ENCODE measurements around the gene OR6S1. TPM values are rescaled to one million over a fixed set of nuclear protein-coding genes. Genes with fewer than 3 reads are reported as not detected.

OR6S1 gene
- total RNA-seq, 1 donor = not detected

DNA sequence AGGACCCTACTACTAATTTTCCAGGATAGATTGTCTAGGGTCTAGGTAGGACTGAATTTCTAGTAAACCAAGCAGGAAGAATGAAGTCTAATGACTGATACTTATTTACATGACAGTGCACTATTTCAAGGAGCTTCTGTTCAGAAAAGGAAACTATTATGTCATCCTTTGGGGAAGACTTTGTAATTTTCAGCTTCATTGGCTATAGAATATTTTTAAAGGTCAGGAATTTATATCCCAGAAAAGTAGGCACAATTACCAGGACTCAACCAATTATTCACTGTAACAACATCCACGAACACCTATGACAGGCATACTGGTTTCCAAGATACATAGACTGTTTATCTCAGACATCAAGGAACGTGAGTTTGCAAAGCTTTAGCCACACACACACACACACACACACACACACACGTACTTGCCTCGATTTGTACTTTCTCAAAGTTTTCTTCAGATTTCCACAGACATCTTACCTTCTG is 23.2 kb downstream of the OR6S1 start:
- TF ChIP-seq, protein P1, sequence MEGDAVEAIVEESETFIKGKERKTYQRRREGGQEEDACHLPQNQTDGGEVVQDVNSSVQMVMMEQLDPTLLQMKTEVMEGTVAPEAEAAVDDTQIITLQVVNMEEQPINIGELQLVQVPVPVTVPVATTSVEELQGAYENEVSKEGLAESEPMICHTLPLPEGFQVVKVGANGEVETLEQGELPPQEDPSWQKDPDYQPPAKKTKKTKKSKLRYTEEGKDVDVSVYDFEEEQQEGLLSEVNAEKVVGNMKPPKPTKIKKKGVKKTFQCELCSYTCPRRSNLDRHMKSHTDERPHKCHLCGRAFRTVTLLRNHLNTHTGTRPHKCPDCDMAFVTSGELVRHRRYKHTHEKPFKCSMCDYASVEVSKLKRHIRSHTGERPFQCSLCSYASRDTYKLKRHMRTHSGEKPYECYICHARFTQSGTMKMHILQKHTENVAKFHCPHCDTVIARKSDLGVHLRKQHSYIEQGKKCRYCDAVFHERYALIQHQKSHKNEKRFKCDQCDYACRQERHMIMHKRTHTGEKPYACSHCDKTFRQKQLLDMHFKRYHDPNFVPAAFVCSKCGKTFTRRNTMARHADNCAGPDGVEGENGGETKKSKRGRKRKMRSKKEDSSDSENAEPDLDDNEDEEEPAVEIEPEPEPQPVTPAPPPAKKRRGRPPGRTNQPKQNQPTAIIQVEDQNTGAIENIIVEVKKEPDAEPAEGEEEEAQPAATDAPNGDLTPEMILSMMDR (IDR thresholded peaks at IDR 0.05; ENCODE audit: extremely low read depth, low read depth, low read length) = no peak
- Histone ChIP-seq H3K36me3 (ENCODE audit: insufficient read depth, low read length) (no peaks in the 10 kb centered on the region), H3K27ac (ENCODE audit: low read depth, low read length) (no peak overlapping the region), H3K27me3 (ENCODE audit: insufficient read depth, low read length) (peaks cover 2% of the 10 kb centered on the region), H3K9me3 (ENCODE audit: low read depth, low read length) (no peaks in the 10 kb centered on the region), H3K4me1 (ENCODE audit: insufficient read depth, low read length) (peaks cover 8% of the 10 kb centered on the region), H2AFZ (ENCODE audit: low read length) (no peak overlapping the region), H3K4me2 (ENCODE audit: insufficient read depth, low read length) (no peak overlapping the region), H3K4me3 (ENCODE audit: insufficient read depth, low read length) (no peak overlapping the region), H3K79me2 (ENCODE audit: insufficient read depth, low read length) (no peaks in the 10 kb centered on the region), H4K20me1 (ENCODE audit: insufficient read depth, low read length) (no peaks in the 10 kb centered on the region)
- DNase-seq (ENCODE audit: insufficient read length, low spot score, missing footprints) = no peak

DNA sequence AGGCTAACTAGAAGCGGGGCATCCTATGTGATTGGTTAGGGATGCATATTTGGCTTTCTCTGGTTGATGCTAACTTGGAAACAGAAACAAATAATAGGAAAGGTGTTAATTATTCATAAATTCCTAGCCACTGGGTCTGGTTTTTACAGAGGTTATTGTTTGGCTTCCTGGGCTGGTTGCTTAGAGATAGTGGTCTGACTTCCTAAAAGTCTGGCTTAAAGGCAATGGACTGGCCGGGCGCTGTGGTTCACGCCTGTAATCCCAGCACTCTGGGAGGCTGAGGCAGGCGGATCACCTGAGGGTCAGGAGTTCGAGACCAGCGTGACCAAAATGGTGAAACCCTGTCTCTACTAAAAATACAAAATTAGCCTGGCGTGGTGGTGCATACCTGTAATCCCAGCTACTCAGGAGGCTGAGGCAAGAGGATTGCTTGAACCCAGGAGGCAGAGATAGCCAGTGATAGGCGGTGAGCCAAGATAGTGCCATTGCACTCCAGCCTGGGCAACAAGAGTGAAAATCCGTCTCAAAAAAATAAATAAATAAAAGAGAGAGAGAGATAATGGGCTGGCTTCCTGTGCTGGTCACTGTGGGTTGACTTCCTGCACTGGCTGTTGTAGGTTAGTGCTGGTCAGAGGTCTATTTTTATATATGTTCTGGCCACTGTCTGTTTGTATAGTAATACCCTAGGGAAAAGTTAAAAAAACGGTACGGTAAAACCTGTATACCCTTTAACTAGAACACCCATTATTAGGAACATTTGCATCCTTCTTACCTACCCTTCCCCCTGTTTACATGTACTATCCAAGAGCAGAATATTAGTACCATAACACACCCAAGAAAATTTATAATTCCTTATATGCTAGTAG is 24.1 kb downstream of the OR6S1 start:
- peak; percentile 35 for DNase-seq (ENCODE audit: insufficient read length, low spot score, missing footprints)
- H2AFZ ChIP-seq (ENCODE audit: low read length) = no peak overlapping the region
- TF ChIP-seq, protein P1 (IDR thresholded peaks at IDR 0.05; ENCODE audit: extremely low read depth, low read depth, low read length) = no peak
- no peak overlapping the region for H3K4me3 ChIP-seq (ENCODE audit: insufficient read depth, low read length)
- no peaks in the 10 kb centered on the region for H3K79me2 ChIP-seq (ENCODE audit: insufficient read depth, low read length)
- H3K27me3 ChIP-seq (ENCODE audit: insufficient read depth, low read length) = peaks cover 2% of the 10 kb centered on the region
- H3K4me2 ChIP-seq (ENCODE audit: insufficient read depth, low read length) = no peak overlapping the region
- no peaks in the 10 kb centered on the region for H3K9me3 ChIP-seq (ENCODE audit: low read depth, low read length)
- no peaks in the 10 kb centered on the region for H3K36me3 ChIP-seq (ENCODE audit: insufficient read depth, low read length)
- H3K27ac ChIP-seq (ENCODE audit: low read depth, low read length) = no peak overlapping the region
- H3K4me1 ChIP-seq (ENCODE audit: insufficient read depth, low read length) = peaks cover 5% of the 10 kb centered on the region
- no peaks in the 10 kb centered on the region for H4K20me1 ChIP-seq (ENCODE audit: insufficient read depth, low read length)

DNA sequence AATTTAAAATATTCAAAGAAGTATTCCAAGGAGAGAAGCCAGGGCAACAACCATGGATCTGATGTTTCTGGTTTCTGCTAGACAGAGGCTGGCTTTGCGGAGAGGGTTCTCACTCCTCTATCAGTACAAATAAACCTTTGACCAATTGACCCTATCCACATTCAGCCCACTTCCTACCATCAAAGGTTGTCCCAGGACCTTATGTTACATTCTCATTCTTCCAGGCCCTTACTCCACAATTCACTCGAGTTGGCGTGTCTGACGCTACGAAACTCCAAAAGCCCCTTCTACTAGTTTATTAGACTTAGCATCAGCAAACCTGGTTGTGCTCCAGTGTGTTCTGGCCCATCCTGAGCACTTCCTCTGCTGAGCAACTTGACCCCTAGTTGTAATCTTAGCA is 25.5 kb downstream of the OR6S1 start:
- no peak overlapping the region for H3K4me2 ChIP-seq (ENCODE audit: insufficient read depth, low read length)
- H3K79me2 ChIP-seq (ENCODE audit: insufficient read depth, low read length) = no peaks in the 10 kb centered on the region
- H4K20me1 ChIP-seq (ENCODE audit: insufficient read depth, low read length) = no peaks in the 10 kb centered on the region
- H3K36me3 ChIP-seq (ENCODE audit: insufficient read depth, low read length) = no peaks in the 10 kb centered on the region
- peaks cover 2% of the 10 kb centered on the region for H3K27me3 ChIP-seq (ENCODE audit: insufficient read depth, low read length)
- peaks cover 5% of the 10 kb centered on the region for H3K4me1 ChIP-seq (ENCODE audit: insufficient read depth, low read length)
- no peak for DNase-seq (ENCODE audit: insufficient read length, low spot score, missing footprints)
- H3K9me3 ChIP-seq (ENCODE audit: low read depth, low read length) = no peaks in the 10 kb centered on the region
- TF ChIP-seq, protein P1 (IDR thresholded peaks at IDR 0.05; ENCODE audit: extremely low read depth, low read depth, low read length) = no peak
- no peak overlapping the region for H3K4me3 ChIP-seq (ENCODE audit: insufficient read depth, low read length)
- H3K27ac ChIP-seq (ENCODE audit: low read depth, low read length) = no peak overlapping the region
- H2AFZ ChIP-seq (ENCODE audit: low read length) = no peak overlapping the region

DNA sequence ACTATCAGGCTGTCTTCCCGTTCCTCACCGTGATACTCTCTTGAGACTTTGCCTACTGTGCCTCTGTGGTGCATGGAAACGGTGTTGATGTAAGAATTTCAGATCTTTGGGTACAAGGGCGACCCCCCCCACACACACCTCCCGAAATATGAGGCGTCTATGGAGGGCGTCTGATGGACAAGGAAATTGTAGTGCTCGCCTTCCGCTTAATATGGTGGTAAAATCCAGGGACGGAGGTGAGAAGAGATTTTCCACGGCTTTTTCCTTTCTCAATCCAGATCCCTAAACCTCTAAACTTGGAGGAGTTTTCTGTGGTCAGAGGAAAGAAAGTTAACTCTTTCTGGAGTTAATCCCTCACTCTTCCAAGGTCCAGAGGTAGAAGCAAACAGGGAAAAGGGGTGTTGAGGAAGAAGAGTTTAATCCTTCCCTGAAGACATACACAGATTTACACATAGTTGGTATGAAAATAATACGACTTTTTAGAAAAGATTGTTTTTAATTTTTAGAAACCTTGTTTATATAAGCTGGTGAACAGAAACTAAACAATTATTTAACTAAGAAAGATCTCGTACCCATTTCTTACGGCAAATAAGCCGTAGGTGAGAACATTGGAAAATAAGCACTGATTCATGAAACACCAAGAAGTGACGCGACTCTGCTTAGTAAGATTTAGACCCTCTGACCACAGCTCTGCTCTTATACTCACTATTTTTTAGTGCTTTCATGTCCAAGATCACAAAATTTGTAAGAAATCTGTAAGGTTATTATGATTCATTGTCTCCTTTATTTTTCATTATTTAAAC is 27.3 kb downstream of the OR6S1 start:
- Histone ChIP-seq H3K79me2 (ENCODE audit: insufficient read depth, low read length) (no peaks in the 10 kb centered on the region), H3K27me3 (ENCODE audit: insufficient read depth, low read length) (peaks cover 2% of the 10 kb centered on the region), H3K4me1 (ENCODE audit: insufficient read depth, low read length) (peaks cover 10% of the 10 kb centered on the region), H3K4me3 (ENCODE audit: insufficient read depth, low read length) (peak overlapping the region; percentile 78), H2AFZ (ENCODE audit: low read length) (peak overlapping the region; percentile 90), H3K27ac (ENCODE audit: low read depth, low read length) (peak overlapping the region; percentile 68), H3K9me3 (ENCODE audit: low read depth, low read length) (no peaks in the 10 kb centered on the region), H3K36me3 (ENCODE audit: insufficient read depth, low read length) (no peaks in the 10 kb centered on the region), H3K4me2 (ENCODE audit: insufficient read depth, low read length) (peak overlapping the region; percentile 91), H4K20me1 (ENCODE audit: insufficient read depth, low read length) (no peaks in the 10 kb centered on the region)
- TF ChIP-seq, protein P1 (IDR thresholded peaks at IDR 0.05; ENCODE audit: extremely low read depth, low read depth, low read length) = no peak
- DNase-seq (ENCODE audit: insufficient read length, low spot score, missing footprints) = peak; percentile 73

All from osteoblast (primary cell).